Measurements from ENCODE around the gene LTA4H. TPM values are rescaled to one million over a fixed set of nuclear protein-coding genes. Genes with fewer than 3 reads are reported as not detected.

The LTA4H gene
- total and polyA plus RNA-seq, 4 donors, result 145 to 262 (median 172) TPM

GRCh38 chr12:95988506-95989275, 46.7 kb downstream of the LTA4H start:
- no peak overlapping the region for H3K4me3 ChIP-seq
- 79 to 80% methylated on average over 11 of the region's 11 CpGs for WGBS, 2 donors
- no peak overlapping the region for H3K27ac ChIP-seq (ENCODE audit: low read depth in 1 of 2, low read length in 1 of 2)
- H3K9me3 ChIP-seq (ENCODE audit: control insufficient read depth in 4 of 4, insufficient read depth in 3 of 4, low read length in 3 of 4), result no peaks in the 10 kb centered on the region
- no peak for TF ChIP-seq CTCF (IDR thresholded peaks at IDR 0.05; ENCODE audit: control extremely low read depth, extremely low read depth)
- DNase-seq (no peak), ATAC-seq (ENCODE audit: insufficient read depth, low FRiP score) (no peak)
- no peaks in the 10 kb centered on the region for H3K36me3 ChIP-seq (ENCODE audit: control insufficient read depth in 4 of 4, insufficient read depth in 4 of 4, low read length in 4 of 4)
- no peaks in the 10 kb centered on the region for H3K27me3 ChIP-seq (ENCODE audit: control insufficient read depth in 3 of 3, insufficient read depth in 3 of 3, low read length in 2 of 3)
- H3K9ac ChIP-seq (ENCODE audit: insufficient read depth in 1 of 2, low read length in 2 of 2), result no peak overlapping the region
- peaks cover 0 to 5% (median 0%) of the 10 kb centered on the region in 5 donors for H3K4me1 ChIP-seq (ENCODE audit: control insufficient read depth in 5 of 5, insufficient read depth in 5 of 5, low read length in 5 of 5)

DNA sequence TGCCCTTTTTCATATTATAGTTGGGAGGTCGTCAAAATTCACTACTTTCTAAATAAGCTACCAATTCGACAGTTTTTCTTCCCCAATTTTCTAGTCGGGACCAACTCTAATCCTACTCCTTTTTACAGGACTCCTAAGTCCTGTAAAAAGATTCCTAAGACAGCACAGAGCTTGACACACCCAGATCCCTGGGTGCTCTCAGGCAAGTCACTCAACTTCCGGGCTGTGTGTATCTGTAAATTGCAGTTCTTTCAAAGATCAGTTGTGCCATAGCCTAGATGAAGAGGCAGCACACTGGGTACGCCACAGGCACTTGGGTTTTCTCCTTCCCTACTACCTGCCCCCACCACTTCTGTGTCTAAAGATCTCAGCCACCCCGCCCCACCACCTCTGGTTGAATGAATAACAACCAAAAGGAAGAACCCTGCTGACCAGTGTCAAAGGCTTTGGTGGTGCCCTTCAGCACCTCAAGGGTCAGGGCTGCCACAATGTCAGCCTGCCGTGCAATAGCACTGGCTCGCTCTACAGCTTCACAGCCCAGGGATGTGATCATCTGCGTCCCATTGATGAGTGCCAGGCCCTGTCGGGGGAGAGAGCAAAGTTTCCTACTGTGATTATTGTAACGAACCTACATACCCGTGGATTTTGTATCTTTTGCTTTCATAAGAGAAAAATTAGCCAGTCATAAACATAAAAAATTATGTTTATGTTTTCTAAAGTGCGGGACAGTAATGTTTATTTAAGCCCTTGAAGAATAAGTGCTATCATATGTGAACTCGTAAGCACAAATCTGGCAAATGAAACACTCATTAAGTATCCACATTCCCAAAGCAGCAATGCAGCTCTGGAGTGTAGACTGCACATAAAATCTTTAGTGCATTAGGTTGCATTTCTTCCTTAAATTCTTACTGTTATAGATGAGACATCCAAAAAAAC, 48.5 kb downstream of the LTA4H start:
- Histone ChIP-seq H3K4me3 (no peak overlapping the region), H3K4me1 (ENCODE audit: control insufficient read depth in 5 of 5, insufficient read depth in 5 of 5, low read length in 5 of 5) (peaks cover 0 to 5% (median 0%) of the 10 kb centered on the region in 5 donors), H3K9me3 (ENCODE audit: control insufficient read depth in 4 of 4, insufficient read depth in 3 of 4, low read length in 3 of 4) (no peaks in the 10 kb centered on the region), H3K27ac (ENCODE audit: low read depth in 1 of 2, low read length in 1 of 2) (no peak overlapping the region), H3K36me3 (ENCODE audit: control insufficient read depth in 4 of 4, insufficient read depth in 4 of 4, low read length in 4 of 4) (no peaks in the 10 kb centered on the region), H3K27me3 (ENCODE audit: control insufficient read depth in 3 of 3, insufficient read depth in 3 of 3, low read length in 2 of 3) (no peaks in the 10 kb centered on the region), H3K9ac (ENCODE audit: insufficient read depth in 1 of 2, low read length in 2 of 2) (no peak overlapping the region)
- peak in 2 of 3 donors; percentile 46 to 65 for DNase-seq
- 81 to 88% methylated on average over 14 of the region's 14 CpGs for WGBS, 2 donors
- no peak for ATAC-seq (ENCODE audit: insufficient read depth, low FRiP score)
- no peak for TF ChIP-seq CTCF (IDR thresholded peaks at IDR 0.05; ENCODE audit: control extremely low read depth, extremely low read depth)

- 63 to 83% methylated on average over 1 of the region's 1 CpG for WGBS, 2 donors
- H3K27me3 ChIP-seq (ENCODE audit: control insufficient read depth in 3 of 3, insufficient read depth in 3 of 3, low read length in 2 of 3), result no peaks in the 10 kb centered on the region
- DNase-seq (no peak), ATAC-seq (ENCODE audit: insufficient read depth, low FRiP score) (no peak)
- H3K4me3 ChIP-seq, result no peak overlapping the region
- no peaks in the 10 kb centered on the region for H3K9me3 ChIP-seq (ENCODE audit: control insufficient read depth in 4 of 4, insufficient read depth in 3 of 4, low read length in 3 of 4)
- H3K9ac ChIP-seq (ENCODE audit: insufficient read depth in 1 of 2, low read length in 2 of 2), result no peak overlapping the region
- H3K36me3 ChIP-seq (ENCODE audit: control insufficient read depth in 4 of 4, insufficient read depth in 4 of 4, low read length in 4 of 4), result no peaks in the 10 kb centered on the region
- no peak overlapping the region for H3K27ac ChIP-seq (ENCODE audit: low read depth in 1 of 2, low read length in 1 of 2)
- no peak for TF ChIP-seq CTCF (IDR thresholded peaks at IDR 0.05; ENCODE audit: control extremely low read depth, extremely low read depth)
- H3K4me1 ChIP-seq (ENCODE audit: control insufficient read depth in 5 of 5, insufficient read depth in 5 of 5, low read length in 5 of 5), result peaks cover 0 to 5% (median 0%) of the 10 kb centered on the region in 5 donors
These were observed 50.7 kb downstream of the LTA4H start for GRCh38 chr12:95984682-95985081.

All from lung (tissue), 12 donors.